ENCODE data around the gene SMOC2. TPM values are rescaled to one million over a fixed set of nuclear protein-coding genes. Genes with fewer than 3 reads are reported as not detected.

SMOC2 gene
- polyA plus RNA-seq, 3 donors = not detected

DNA sequence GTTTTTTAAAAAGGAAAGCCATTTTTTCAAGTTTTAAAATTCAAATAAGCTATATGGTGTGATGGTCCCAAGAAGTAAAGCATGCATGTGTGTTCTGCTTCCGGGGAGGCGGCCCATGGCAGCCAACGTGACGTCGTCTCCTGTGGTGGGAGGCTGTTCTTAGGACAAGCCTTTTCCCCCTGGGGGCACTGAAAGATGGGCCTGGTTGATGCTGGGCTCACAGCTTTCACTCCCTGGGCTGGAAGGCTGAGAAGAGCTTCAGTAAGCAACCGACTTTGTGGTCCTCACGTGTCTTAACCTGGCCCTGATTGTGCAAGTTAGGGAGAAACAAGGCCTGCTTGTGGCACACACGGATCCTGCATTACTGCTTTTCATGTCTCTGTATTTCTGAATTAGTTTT, 84.1 kb downstream of the SMOC2 start:
- H3K9ac ChIP-seq (ENCODE audit: insufficient read depth, low read length, poor library complexity, severe bottlenecking) = no peak overlapping the region

DNA sequence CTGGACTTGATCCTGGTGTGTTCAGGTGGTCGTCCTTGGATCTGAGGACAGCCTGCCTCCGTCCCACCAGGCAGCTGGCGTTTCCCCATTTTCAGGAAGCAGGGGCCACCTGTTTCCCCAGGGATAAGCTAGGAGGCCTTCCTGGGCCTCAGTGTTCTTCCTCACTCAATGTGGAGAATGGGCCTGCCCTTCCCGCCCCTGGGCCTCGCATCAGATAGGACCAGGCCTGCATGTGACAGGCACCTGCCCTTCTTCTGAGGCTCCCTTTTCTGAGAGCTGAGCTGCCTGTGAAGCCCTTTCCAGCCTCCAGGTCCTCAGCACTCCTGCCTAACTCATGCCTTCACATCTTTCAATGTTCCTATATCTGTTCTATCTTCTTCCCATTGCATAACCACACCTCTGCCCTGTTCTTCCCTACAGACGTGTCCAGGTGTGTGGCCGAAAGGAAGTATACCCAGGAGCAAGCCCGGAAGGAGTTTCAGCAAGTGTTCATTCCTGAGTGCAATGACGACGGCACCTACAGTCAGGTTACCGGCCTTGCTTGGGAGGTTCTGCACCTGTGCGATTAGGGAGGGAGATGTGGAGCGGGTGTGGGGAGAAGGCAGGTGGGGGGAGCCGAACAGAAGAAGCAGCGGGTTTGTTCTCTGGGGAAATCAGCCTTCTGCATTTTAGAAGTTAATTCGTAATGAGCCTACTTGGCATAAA, 85.1 kb downstream of the SMOC2 start:
- no peak overlapping the region for H3K4me2 ChIP-seq (replicated peaks; ENCODE audit: extremely low read depth, low read length, poor library complexity, severe bottlenecking)
- peaks cover 0 to 8% (median 0%) of the 10 kb centered on the region in 7 donors for H3K9me3 Mint-ChIP-seq
- no peak overlapping the region for H3K4me3 ChIP-seq (replicated peaks in 1 of 3; ENCODE audit: low read depth in 2 of 3, low read length in 3 of 3)

More for the DNA sequence above, 84.1 kb downstream of the SMOC2 start:
- H3K9me3 ChIP-seq (replicated peaks in 1 of 2; ENCODE audit: control insufficient read depth in 1 of 2, insufficient read depth in 1 of 2, low read length in 2 of 2) = peaks cover 0 to 3% of the 10 kb centered on the region in 2 donors
- no peaks in the 10 kb centered on the region for H3K79me2 ChIP-seq (ENCODE audit: insufficient read depth, low read length)
- H3K4me1 ChIP-seq (ENCODE audit: control insufficient read depth in 1 of 2, insufficient read depth in 2 of 2, low read length in 2 of 2) = no peaks in the 10 kb centered on the region
- no peak overlapping the region for H3K27ac Mint-ChIP-seq
- H3K36me3 Mint-ChIP-seq = no peaks in the 10 kb centered on the region
- H3K4me1 Mint-ChIP-seq = no peaks in the 10 kb centered on the region
- H3K27me3 ChIP-seq (ENCODE audit: control insufficient read depth in 2 of 2, insufficient read depth in 2 of 2, low read length in 2 of 2) = no peaks in the 10 kb centered on the region
- DNase-seq = no peak
- WGBS (ENCODE audit: insufficient coverage) = 98% methylated on average over 7 of the region's 8 CpGs
- no peaks in the 10 kb centered on the region for H3K36me3 ChIP-seq (replicated peaks in 1 of 2; ENCODE audit: control insufficient read depth in 1 of 2, insufficient read depth in 2 of 2, low read length in 2 of 2)
- no peak overlapping the region for H3K4me3 ChIP-seq (replicated peaks in 1 of 3; ENCODE audit: low read depth in 2 of 3, low read length in 3 of 3)
- H3K27ac ChIP-seq (ENCODE audit: low read depth in 1 of 2, low read length in 2 of 2) = no peak overlapping the region
- no peak overlapping the region for H3K4me2 ChIP-seq (replicated peaks; ENCODE audit: extremely low read depth, low read length, poor library complexity, severe bottlenecking)
- H3K27me3 Mint-ChIP-seq (ENCODE audit: low read depth in 3 of 3) = peaks cover 0 to 4% (median 1%) of the 10 kb centered on the region in 3 donors
- peaks cover 0 to 8% (median 3%) of the 10 kb centered on the region in 7 donors for H3K9me3 Mint-ChIP-seq
- TF ChIP-seq, protein P1, sequence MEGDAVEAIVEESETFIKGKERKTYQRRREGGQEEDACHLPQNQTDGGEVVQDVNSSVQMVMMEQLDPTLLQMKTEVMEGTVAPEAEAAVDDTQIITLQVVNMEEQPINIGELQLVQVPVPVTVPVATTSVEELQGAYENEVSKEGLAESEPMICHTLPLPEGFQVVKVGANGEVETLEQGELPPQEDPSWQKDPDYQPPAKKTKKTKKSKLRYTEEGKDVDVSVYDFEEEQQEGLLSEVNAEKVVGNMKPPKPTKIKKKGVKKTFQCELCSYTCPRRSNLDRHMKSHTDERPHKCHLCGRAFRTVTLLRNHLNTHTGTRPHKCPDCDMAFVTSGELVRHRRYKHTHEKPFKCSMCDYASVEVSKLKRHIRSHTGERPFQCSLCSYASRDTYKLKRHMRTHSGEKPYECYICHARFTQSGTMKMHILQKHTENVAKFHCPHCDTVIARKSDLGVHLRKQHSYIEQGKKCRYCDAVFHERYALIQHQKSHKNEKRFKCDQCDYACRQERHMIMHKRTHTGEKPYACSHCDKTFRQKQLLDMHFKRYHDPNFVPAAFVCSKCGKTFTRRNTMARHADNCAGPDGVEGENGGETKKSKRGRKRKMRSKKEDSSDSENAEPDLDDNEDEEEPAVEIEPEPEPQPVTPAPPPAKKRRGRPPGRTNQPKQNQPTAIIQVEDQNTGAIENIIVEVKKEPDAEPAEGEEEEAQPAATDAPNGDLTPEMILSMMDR (IDR thresholded peaks at IDR 0.05) = no peak
- H2AFZ ChIP-seq (ENCODE audit: insufficient read depth, low read depth, low read length, poor library complexity, severe bottlenecking) = no peak overlapping the region
- H4K20me1 ChIP-seq (ENCODE audit: insufficient read depth, low read length) = no peaks in the 10 kb centered on the region
- intact Hi-C loops (cut with micrococcal nuclease) = no loop called here
- no peak overlapping the region for H3K4me3 Mint-ChIP-seq

More for the DNA sequence above, 85.1 kb downstream of the SMOC2 start:
- H3K9ac ChIP-seq (ENCODE audit: insufficient read depth, low read length, poor library complexity, severe bottlenecking) = no peak overlapping the region
- H2AFZ ChIP-seq (ENCODE audit: insufficient read depth, low read depth, low read length, poor library complexity, severe bottlenecking) = no peak overlapping the region
- H4K20me1 ChIP-seq (ENCODE audit: insufficient read depth, low read length) = no peaks in the 10 kb centered on the region
- H3K27ac ChIP-seq (ENCODE audit: low read depth in 1 of 2, low read length in 2 of 2) = no peak overlapping the region
- Mint-ChIP-seq H3K27ac (no peak overlapping the region), H3K27me3 (ENCODE audit: low read depth in 3 of 3) (peaks cover 0 to 4% (median 1%) of the 10 kb centered on the region in 3 donors), H3K36me3 (no peaks in the 10 kb centered on the region), H3K4me1 (no peaks in the 10 kb centered on the region), H3K4me3 (no peak overlapping the region)
- H3K4me1 ChIP-seq (ENCODE audit: control insufficient read depth in 1 of 2, insufficient read depth in 2 of 2, low read length in 2 of 2) = no peaks in the 10 kb centered on the region
- no peaks in the 10 kb centered on the region for H3K36me3 ChIP-seq (replicated peaks in 1 of 2; ENCODE audit: control insufficient read depth in 1 of 2, insufficient read depth in 2 of 2, low read length in 2 of 2)
- WGBS (ENCODE audit: insufficient coverage) = 85% methylated on average over 12 of the region's 16 CpGs
- no peaks in the 10 kb centered on the region for H3K9me3 ChIP-seq (replicated peaks in 1 of 2; ENCODE audit: control insufficient read depth in 1 of 2, insufficient read depth in 1 of 2, low read length in 2 of 2)
- no peaks in the 10 kb centered on the region for H3K79me2 ChIP-seq (ENCODE audit: insufficient read depth, low read length)
- no peak for DNase-seq
- intact Hi-C loops (cut with micrococcal nuclease) = no loop called here
- H3K27me3 ChIP-seq (ENCODE audit: control insufficient read depth in 2 of 2, insufficient read depth in 2 of 2, low read length in 2 of 2) = no peaks in the 10 kb centered on the region
- TF ChIP-seq, protein P1 (IDR thresholded peaks at IDR 0.05) = no peak

All from CD14-positive monocyte (primary cell).